HL-60/S4 treated with retinoic acid at 250 ng/mL for 4 days and 3 days (cell line): ENCODE measurements around the gene RAB4A.
"Not testable (repeated sequence)": the region's sequence is repeated elsewhere in the genome, so short reads cannot be mapped to it uniquely, and the experiment has no call there.

Experiments used
- in situ Hi-C: fragments of 300-500 bp; cut with MboI; formaldehyde crosslinking; loops from 2 replicates; pipeline ENCODE4 v1.7.0; 2022; ENCODE audit warnings: low sequenced_read_pairs

RAB4A gene

DNA sequence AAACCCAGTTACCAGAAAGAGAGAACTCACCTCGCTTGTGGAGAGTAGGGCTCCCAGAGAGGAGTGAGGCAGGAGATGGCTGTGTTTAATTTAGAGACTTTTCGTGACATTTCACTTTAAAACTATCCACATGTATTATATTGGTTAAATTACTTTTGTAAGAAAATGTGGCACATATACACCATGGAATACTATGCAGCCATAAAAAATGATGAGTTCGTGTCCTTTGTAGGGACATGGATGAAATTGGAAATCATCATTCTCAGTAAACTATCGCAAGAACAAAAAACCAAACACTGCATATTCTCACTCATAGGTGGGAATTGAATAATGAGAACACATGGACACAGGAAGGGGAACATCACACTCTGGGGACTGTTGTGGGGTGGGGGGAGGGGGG is 20.8 kb downstream of the RAB4A start:
- in situ Hi-C loops: not testable (repeated sequence)

DNA sequence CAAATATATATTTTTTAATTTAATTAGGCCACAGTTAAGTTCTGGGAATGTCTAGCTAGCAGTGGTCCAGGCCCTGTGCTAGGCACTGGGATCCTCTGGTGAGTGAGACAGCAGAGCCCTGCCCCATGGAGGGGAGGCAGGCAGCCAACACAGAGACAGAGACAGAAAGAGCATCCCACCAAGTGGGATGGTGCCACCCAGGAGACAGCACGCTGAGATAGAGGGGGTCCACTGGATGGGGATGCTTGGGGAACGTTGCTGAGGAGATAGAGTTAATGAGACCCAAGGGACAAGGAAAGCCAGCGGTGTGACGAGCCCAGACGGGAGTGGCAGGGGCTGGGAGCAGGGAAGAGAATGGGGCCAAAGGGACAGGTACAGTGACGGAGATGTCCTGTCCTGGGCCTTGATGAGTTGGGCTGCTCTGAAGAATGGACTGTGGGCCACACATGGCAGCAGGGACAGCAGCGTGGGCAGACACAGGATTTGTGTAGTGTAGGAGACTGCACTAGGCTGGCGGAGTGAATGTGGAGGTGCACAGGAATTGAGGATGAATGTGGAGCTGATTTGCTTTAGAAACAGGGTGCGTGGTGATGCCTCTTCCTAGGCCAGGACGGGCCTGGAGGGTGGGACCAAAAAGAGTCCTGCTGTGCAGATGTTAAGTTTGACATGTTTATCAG is 22.8 kb downstream of the RAB4A start:
- in situ Hi-C loops: no loop called here

DNA sequence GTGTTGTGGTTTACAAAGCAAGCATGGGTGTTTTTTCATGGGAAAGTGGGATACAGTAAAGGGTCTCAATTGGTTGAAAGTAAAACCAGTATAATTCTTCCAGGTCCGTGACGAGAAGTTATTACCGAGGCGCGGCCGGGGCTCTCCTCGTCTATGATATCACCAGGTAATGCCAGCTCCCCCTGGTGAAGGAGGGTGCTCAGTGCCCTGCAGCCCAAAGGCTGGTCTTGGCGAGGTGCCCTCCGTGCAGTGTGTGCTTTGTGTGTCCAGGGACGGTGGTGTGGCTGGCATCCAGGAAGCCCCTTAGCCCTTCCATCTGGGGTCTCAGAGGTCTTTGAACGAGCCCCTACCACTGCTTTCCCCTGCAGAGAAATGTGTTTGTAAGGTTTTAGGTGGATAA is 24.8 kb downstream of the RAB4A start:
- in situ Hi-C loops: no loop called here

DNA sequence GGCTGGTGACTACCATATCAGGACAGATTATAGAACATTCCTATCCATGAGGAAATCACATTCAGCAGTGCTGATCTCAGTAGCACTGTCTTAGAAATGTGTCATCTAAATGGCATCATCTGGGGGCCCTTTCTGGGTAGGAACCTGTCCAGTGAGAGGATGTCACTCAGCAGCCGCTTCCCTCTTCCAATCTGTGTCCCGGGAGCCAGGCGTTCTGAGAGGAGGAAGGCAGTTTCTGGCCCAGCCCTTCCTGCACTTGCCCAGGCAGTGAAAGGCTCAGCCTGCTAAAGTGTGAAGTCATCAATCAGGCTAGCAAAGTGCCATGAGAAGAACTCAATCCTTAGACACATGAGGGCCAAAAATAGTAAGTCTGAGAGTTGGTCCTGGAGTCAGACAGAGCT is 25.6 kb downstream of the RAB4A start:
- in situ Hi-C loops: no loop called here

DNA sequence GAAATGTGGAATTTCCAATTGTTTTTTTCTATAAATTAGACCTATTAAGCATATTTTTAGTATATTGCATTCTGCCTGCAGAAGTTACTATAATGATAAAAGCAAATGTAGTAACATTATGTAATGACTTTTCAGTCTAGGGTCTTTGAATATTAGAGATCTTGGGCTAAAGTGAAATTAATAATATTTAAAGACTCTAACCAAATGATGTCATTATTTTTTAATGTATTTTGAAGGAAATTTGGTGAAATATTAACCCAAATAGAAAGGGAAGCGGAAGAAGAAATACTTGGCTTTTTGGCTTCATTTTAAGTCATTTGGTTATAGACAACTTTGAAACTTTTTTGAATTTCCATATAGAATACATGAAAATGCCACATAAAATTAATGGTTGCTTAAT is 26.8 kb downstream of the RAB4A start:
- in situ Hi-C loops: no loop called here

DNA sequence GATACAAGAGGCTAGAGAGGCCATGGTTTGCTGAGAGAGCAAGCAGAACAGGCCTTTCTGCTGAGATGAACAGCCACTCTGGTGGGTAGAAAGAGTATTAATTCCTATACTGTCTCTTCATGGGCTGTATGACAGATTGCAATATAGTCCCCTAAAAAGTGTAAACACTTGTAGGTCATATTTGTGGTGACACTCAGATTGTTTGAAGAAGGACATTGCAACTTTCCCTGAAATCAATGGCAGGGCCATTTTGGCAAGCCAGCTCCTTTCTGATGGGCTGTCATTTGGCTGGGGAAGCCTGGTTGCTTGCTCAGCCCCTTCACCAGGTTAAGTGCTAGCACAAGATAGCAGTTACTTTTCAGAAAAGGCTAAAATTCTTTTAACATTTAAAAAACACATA is 27.5 kb downstream of the RAB4A start:
- in situ Hi-C loops: no loop called here

DNA sequence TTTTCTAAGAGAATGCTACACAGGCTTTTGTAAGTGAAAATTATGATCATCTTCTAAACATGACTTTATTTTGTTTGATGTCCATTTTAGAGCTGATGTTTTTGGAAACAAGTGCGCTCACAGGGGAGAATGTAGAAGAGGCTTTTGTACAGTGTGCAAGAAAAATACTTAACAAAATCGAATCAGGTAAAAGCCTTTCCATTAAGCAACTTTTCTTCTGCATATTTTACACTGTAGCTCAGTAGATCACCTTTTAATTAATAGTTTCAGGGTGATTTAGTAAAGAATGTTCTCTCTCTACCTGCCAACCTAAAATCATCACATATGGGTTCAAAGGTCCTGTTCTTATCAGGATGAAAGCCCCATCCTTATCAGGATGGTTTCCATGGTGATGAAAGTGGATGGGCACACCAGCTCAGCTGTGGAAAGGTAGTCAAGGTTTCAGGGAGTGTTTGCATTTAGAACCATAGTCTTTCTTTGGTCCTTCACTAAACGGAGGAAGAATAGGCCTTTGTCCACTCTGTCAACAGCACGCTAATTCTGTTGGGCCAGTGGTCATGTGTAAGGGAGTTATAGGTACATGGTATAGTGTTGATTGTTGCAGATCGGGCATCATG is 28.1 kb downstream of the RAB4A start:
- in situ Hi-C loops: no loop called here

- in situ Hi-C loops: no loop called here
Observed at GRCh38 chr1:229300099-229300757, 29.3 kb downstream of the RAB4A start.

DNA sequence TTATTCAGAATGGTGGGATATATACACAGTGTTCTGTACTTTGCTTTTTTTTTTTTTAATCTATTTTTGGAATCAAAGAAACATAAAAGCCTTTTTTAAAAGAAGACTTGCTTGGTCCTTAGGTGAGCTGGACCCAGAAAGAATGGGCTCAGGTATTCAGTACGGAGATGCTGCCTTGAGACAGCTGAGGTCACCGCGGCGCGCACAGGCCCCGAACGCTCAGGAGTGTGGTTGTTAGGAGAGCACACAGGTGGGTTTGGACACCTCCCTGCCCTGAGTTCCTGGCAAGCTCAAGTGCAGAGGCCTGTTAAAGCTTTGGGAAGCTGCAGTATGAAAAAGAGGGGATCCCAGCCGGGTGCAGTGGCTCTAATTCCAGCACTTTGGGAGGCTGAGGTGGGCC is 31.8 kb downstream of the RAB4A start:
- in situ Hi-C loops: no loop called here

GRCh38 chr1:229303855-229304254 is 32.9 kb downstream of the RAB4A start:
- in situ Hi-C loops: no loop called here

- in situ Hi-C loops: no loop called here
Observed at GRCh38 chr1:229305392-229305791, 34.5 kb downstream of the RAB4A start.

GRCh38 chr1:229309074-229309473 is 38.2 kb downstream of the RAB4A start:
- in situ Hi-C loops: no loop called here

DNA sequence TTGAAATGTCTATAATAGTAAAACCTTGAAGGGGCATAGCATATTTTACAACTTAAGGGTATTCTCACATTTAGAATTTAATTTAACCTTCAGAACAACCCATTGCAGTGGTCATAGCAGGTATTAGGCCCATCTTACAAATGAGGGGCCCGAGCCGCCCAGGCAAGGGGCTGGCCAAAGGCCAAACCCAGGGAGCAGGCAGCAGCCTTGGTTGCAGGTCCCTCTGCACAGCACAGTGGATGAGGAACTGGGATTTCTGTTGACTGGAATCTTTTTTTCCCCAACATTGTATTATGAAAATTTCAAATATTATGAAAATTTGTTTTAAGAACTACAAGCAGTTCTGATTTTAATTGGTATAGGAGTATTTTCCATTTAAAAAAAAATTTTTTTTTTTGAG is 38.8 kb downstream of the RAB4A start:
- in situ Hi-C loops: no loop called here

DNA sequence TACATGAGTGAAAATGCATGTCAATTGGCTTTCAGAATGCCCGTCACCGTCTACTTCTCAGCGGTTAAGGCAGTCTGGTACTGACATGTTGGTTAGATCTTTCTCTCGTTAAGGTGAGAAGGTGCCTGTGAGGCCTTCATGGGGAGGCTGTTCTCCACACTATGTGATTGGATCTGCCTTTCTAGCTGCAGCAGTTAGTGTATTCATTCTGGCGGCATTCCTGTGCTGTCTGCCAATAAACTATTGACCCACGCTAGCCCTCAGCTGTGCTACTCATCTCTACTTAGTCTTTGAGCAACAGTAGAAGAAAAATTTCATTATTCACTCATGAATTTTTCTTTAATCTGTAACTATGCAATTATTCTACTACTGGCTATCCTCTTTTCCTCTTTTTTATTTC is 39.9 kb downstream of the RAB4A start:
- in situ Hi-C loops: no loop called here

GRCh38 chr1:229316166-229316565 is 45.3 kb downstream of the RAB4A start:
- in situ Hi-C loops: no loop called here

- in situ Hi-C loops: no loop called here
Observed at GRCh38 chr1:229318056-229318455, 47.1 kb downstream of the RAB4A start.

DNA sequence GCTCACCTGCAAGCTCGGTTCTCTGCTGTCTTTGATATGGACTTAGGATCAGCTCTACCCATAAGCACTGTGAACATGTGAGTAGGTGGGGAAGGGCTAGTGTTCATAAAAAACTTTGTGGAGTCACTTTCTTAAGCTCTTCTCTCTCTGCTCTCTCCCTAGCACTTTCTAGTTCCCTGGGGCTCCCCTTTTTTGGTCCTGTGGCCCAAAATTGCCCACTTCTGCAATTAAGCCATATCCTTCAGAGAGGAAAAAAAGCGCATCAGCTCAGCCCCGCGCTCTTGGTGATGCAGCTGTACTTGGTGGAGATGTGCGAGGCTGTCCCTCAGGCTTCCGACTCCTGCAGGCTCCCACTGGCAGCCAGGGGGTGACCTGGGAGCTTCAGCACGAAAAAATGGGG is 48.6 kb downstream of the RAB4A start:
- in situ Hi-C loops: no loop called here

DNA sequence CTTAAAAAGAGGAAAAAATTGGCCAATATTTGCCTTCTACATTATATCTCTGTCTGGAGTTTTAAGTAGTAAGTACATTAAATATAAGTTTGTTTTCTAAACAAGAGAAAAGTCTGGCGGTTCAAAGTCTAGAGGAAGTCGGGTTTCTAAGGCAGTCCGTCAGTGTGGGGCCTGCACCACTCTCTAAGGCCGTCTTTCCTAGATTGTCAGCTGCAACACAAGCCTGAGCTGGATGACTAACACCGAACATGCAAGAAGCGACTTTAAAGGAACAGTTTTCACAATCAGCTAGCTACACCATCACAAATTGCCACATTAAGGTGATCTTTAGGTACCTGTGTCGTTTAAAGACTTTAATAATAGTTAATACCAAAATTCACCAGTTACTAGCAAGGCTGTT is 52.3 kb downstream of the RAB4A start:
- in situ Hi-C loops: no loop called here

DNA sequence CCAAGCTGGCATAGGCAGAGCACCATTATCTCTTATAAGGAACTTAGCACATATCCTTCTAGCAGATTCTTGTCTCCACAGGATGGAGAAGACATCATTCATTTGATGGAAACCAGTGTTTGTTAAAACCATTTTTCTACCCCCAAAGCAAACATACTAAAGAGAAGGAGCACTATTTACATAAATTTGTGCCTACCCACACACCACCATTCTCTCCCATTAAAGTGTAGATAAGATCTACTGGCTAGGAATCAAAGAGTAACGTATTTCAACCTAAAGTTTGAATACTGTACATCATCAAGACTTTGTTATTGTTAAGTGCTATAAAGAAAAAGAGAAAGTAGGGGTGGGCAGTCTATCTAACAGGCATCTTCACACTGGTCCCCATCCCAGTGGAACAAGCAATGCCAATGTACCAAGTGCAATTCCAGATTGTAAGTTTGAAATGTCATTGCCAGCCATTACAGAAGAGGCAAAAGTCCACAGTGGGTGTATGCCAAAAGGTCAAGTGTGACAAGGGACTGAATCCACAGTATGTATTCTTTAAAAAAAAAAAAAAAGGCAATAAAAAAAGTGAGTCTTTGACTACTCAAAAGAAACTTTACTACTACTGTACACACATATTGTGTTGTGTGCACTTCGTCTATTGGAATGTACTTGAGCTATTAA is 53.1 kb downstream of the RAB4A start:
- in situ Hi-C loops: no loop called here

DNA sequence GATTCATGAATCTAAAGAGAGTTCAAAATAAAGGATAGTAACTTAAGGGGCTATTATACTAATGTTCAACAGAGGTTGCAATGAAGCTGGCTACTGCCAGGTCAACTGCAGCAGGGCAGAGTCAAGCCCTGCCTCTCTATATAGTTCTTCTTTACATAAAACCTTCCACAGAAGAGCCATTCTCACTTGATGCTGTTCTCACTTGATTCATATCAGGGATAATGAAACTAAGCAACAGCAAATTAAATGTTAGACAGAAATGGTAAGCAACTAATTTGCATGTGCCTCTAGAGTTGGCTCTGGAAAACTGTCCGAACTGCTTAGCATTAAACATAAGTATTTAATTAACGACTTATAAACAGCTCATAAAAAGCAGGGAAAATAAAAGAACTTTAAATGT is 54.5 kb downstream of the RAB4A start:
- in situ Hi-C loops: no loop called here

- in situ Hi-C loops: no loop called here
Observed at GRCh38 chr1:229325853-229326487, 55.1 kb downstream of the RAB4A start.
